GM21360 (cell line): Measurements from ENCODE around the gene ERBB4.

Experiments
- ATAC-seq: cut with Tn5 transposase; IDR thresholded peaks from one replicate; pipeline ENCODE4 v1.9.1; 2021; ENCODE audit warnings: mild to moderate bottlenecking, moderate library complexity; ENCODE audit not compliant: unreplicated experiment

ERBB4 gene

GRCh38 chr2:212441141-212441540 is 97.5 kb downstream of the ERBB4 start:
- ATAC-seq, result no peak

- no peak for ATAC-seq
These were observed 109.7 kb downstream of the ERBB4 start for GRCh38 chr2:212428681-212429478.

DNA sequence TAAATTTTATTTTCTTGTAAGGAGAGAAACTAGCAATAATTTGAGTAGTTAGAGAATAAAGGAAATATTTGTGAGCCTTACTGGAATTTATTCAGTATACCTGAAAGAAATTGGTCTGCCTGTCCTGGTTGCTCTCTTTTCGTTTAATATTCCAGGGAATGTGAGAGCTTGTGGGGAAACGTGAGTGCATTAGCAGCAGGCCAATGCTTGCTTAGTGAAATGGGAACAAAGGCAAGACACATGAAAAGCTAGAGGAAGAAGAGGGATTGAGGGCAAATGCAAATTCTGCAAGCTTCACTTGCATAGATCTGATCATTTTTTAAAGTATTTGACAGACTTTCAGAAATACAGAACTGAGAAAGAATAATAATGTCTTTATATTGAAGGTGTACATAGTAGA is 111.0 kb downstream of the ERBB4 start:
- ATAC-seq, result no peak

DNA sequence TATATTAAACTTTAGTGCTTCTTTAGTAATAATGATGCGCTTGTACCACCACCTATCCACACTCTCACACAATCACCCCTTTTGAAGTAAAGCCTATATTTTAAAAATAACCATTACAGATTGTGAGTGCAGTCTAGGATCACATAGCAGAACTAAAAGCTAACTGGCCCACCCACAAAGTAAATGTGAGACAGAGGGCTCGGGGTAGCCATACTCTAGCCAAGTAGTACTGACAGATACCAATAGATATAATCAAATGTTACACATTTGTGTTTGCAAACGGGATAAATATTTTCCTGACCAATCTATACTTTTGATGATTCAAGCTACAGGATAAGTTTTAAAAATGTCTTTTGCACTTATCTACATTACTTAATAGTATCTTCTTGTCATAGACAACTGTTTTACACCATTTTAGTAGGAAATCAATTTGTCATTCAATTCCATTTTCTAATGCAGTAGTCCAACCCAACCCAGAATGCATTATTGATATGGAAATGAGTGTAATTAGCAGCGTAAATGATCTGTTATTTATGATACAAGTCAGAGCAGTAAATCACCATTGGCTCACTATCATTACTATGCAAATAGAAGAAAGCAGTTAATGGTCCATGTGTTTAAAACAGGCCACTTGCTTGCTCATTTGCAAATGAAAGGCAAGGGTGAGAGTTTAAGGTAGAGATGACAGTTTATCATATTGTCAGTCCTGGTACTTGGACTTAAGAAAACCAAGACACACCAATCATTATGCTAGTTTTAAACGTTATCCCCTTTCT is 111.8 kb downstream of the ERBB4 start:
- ATAC-seq, result no peak

DNA sequence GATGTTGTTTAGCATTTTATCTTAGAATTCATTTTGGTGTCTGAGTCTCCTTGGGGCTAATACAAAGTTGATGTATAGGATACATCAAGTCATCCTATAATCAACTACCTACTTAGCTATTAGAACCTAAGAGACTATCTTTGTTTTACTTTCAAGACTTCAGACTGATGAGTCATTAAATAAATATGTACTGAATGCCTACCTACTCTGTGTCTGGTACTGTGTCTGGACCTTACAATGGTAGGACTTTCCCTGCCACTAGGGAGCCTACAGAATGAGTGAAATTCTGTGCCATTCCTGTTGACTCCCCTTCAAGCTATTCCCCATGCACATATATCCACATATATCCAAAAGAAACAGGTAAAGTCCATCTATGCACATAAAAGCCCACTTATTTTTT is 114.5 kb downstream of the ERBB4 start:
- ATAC-seq, result no peak

DNA sequence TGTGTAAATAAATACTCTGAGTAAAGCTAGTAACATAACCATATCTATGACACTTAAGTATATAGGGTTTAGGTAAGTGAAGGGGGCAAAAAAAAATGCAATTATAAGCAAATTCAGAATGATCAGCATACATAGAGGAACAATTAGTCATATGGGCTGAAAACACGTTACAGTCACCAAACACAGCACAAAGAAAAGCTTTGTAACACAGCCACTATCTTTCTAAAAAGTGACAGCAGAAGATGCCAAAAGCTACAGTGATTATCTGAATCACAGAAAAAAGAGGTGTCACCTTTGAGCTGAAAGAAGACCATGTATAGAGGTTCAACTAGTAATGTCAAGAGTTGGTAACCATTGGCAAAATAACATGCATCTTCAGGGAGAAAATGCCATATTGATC is 115.5 kb downstream of the ERBB4 start:
- ATAC-seq, result no peak

DNA sequence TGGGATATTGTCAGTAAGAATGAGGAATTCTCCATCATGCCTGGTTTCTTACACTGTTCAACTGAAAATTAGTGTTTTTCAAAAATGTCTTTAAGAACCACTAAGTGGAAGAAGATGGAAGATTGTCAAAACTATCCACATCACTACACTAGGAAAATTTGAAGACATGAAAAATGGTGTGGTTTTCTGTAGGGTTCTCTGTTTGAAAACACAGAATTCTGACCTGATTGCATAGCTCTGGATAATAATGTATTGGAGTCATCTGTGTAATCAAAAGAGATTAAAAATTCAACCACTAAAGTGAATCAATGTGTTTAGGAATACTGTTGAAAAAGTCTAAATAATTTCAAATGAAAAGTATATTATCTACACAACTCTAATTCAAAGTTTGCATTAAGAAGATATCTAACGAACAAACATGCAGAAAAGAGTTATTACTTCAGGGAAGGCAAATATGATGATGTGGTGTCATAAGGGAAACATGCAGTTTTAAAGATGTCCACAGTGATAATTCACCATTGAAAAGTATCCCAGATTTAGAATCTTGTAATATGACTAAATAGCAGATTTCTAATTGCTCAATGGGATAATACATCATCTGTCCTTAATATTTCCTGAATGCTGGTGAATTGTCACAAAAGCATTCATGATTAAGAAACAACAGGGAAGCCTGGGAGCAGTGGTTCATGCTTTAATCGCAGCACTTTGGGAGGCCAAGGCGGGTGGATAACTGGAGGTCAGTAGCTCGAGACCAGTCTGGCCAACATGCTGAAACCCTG is 116.9 kb downstream of the ERBB4 start:
- ATAC-seq, result no peak

DNA sequence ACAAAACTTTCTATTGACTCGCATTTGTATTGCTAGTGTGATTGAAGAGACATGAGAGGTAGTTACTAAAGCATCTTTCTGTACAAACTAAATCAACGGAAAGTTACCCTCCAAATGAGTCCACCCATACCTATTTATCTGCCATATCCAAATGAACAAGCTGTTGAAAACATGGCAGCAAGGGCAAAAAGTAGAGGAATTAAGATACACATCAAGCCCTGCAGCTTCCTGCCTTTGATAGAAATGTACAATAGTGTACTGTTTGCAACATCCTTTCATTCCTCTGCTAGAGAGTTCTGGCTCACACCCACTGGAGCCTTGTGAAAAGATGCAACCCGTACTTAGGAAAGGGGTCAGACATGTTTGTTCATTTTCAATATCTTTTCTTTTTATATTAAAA is 122.5 kb downstream of the ERBB4 start:
- ATAC-seq, result no peak

- ATAC-seq, result no peak
These were observed 123.8 kb downstream of the ERBB4 start for GRCh38 chr2:212414767-212415211.

- no peak for ATAC-seq
These were observed 129.0 kb downstream of the ERBB4 start for GRCh38 chr2:212409560-212409959.

DNA sequence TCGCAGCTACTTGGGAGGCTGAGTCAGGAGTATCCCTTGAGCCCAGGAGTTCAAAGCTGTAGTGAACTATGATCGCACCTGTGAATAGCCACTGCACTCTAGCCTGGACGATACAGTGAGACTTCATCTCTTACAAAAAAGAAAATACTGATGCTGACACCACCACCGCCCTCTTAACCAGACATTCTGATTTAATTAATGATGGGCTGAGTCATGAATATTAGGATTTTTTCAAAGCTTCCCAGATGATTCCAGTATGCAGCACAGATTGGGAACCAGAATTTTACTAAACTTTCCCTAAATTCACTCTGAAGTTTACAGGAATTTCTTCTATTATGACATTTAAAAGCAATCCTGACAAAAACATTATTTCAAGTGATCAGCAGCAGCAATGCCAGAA is 130.1 kb downstream of the ERBB4 start:
- no peak for ATAC-seq

GRCh38 chr2:212406716-212407115 is 131.9 kb downstream of the ERBB4 start:
- no peak for ATAC-seq

DNA sequence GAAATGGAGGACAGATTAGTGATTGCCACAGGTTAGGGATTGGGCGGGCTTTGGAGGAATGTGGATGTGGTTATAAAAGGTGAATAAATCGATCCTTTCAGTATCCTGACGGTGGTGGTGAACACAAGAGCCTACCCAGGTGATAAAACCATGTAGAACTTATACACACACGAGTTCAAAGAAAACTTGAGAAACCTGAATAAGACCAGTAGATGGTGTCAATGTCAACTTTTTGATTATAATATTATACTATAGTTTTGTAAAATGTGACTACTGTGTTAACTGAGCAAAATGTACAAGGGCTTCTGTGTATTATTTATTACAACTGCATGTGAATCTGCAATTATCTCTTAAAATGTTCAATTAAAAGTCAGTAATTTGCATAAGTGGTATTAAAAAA is 136.3 kb downstream of the ERBB4 start:
- no peak for ATAC-seq

DNA sequence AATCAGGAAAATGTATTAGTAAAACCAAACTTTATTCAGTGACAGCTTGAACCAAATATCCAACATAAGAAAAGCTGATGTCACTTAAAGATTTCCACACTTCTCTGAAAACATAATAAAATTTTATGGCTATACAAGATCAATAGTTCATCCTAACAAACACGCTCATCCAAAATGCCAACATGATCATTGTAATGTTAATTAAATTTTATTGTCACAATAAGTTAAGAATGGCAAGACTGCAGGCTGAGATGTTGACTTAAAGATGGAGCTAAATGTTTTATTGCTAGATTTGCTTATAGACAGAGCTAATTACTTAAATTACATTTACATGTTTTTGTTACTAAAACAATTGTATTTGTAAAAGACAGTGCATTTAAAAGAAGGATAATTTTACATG is 140.3 kb downstream of the ERBB4 start:
- no peak for ATAC-seq

- no peak for ATAC-seq
These were observed 146.1 kb downstream of the ERBB4 start for GRCh38 chr2:212392544-212392943.

- ATAC-seq, result no peak
These were observed 146.6 kb downstream of the ERBB4 start for GRCh38 chr2:212392043-212392442.

- ATAC-seq, result no peak
These were observed 151.5 kb downstream of the ERBB4 start for GRCh38 chr2:212387146-212387545.

DNA sequence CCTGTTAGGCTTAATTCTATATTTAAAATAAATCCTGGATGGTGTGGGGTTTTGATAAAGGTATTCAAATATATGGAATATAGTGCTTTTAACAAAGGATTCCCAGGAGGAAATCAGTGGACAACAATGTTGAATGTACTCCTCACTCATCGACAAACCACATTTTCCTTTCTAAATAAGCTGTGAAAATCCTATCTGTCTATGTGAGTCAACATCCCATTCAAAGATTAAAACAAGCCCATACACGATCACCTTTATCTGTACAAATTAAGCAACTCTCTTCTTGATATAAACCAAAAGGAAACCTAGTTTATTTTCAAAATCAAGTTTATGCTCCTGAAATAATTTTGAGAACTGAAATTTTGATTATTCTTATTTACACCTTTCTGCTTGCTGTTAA is 153.4 kb downstream of the ERBB4 start:
- no peak for ATAC-seq

DNA sequence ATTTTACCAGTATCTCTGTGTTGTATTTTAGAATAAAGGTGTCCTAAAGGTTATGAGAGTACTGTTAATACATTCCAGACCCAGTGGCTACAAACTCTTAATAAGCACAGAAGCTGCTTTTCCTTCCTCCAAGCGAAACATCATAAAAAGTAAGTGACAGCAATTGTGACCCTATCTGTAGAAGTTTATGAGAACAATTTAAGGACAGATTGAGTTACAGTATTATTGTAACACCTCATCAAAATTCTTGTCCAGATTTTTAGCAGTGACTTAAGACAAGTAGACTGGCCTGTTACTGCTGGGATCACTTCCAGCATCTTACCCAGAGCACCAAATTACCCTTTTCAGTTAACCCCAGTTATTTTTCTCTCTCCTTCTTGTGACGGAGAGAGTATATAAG is 154.6 kb downstream of the ERBB4 start:
- ATAC-seq, result no peak

- no peak for ATAC-seq
These were observed 157.0 kb downstream of the ERBB4 start for GRCh38 chr2:212381428-212382102.

DNA sequence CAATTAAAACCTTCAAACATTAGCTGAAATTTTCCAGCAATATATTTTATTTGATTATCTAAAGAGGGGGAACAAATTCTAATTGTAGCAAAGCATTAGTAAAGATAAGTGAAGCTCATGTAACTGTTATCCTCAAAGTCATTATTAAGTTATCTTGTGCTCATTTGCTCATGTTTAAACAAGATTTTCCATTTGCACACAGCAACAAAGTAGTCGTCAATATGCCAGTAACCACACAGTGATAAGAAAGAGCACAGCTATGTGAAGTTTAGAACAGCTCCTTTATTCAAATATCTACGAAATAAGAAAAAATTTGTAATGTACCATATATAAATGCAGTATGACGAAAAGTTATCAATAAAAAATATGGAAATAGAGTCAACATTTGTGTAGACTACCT is 159.5 kb downstream of the ERBB4 start:
- ATAC-seq, result no peak
